A549 treated with DMSO at 1 μM for 4 hours (cell line): Measurements from ENCODE around the gene NDST1. TPM values are rescaled to one million over a fixed set of nuclear protein-coding genes. Genes with fewer than 3 reads are reported as not detected.

Source experiments
- total RNA-seq: library from RNA; stranded (reverse); fragments of 200-300 nt; extraction: Qiagen RNA extraction; gene quantifications from 5 replicates; pipeline ENCODE4 v1.2.3, GENCODE V29; 2022; ENCODE audit warnings: low read depth

Gene NDST1
- total RNA-seq, result 57.1 to 74.3 TPM (median 66.3 TPM) in 5 replicates

DNA sequence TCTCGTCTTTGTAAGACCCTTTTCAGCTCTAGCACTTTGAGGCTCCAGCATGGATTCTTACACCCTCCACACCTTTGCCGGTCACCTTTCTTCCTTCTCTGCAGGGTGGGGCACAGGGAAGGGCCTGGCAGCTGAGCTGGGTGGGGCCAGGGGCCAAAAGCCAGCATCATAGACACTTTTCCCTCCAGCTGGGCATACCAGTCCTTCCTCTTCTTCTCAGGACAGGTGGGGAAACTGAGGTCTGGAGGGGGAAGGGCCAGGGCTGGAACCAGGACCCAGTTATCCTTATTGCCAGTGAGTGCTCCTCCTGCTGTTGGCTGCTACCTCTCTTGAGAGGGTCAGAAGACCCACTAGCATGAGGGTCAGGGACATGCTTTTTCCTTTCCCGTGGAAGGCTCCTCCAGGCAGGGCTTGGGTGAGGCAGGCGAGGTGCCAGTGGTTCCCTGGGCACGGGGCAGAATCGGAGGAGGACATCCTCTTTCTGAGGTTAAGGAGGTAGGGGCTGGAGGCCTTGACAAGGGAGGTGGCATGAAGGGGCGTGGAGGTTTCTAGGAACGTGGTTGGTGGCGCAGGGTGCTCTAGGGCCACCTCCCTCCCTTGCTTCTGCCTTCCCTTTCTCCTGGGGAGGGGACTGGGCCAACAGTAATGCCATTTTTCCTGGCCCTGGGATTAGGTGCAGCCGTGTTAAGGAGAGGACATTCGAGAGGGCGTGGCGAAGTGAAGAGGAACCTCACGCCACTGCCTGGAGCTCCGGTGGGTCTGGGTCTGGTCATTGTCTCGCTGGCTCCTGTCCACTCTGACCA is at the start of gene NDST1:
NDST1 (plus strand) TSS at position 658 of the 803 bp plus-strand sequence. CDS start 13,124 bp downstream, outside the sequence.

Other genes starting within 250 kb of the NDST1 start
- gene CAMK2A, start 218.4 kb upstream of the NDST1 start, total RNA-seq, result 0.96 to 1.4 TPM (median 1.0 TPM) in 5 replicates
- gene ARSI, start 205.2 kb upstream of the NDST1 start, total RNA-seq, result 41.1 to 52.9 TPM (median 45.5 TPM) in 5 replicates
- gene TCOF1, start 150.4 kb upstream of the NDST1 start, total RNA-seq, result 71.4 to 102 TPM (median 88.1 TPM) in 5 replicates
- gene CD74, start 95.2 kb upstream of the NDST1 start, total RNA-seq, result 0.08 to 0.36 TPM (median 0.12 TPM) in 3 of 5 replicates, not detected in the others
- gene RPS14, start 58.4 kb upstream of the NDST1 start, total RNA-seq, result 2,838 to 3,288 TPM (median 2,914 TPM) in 5 replicates
- gene SYNPO, start 132.5 kb downstream of the NDST1 start, total RNA-seq, result 28.1 to 34.7 TPM (median 30.7 TPM) in 5 replicates
- 0.03 to 0.29 TPM (median 0.10 TPM) in 3 of 5 replicates, not detected in the others for gene MYOZ3, start 153.1 kb downstream of the NDST1 start, total RNA-seq
- 50.5 to 54.8 TPM (median 53.2 TPM) in 5 replicates for gene RBM22, start 192.9 kb downstream of the NDST1 start, total RNA-seq